Neural cell (in vitro differentiated cells): ENCODE data around the gene RGS19. TPM values are rescaled to one million over a fixed set of nuclear protein-coding genes. Genes with fewer than 3 reads are reported as not detected.

ENCODE experiments used
- H2AFZ ChIP-seq: fragments of 200-600, 300-800 bp; sonication (generic), shearing (Covaris generic); 2 replicates; pipeline ENCODE4 v1.6.0; 2014; ENCODE audit warnings: low read depth, mild to moderate bottlenecking, antibody characterized with exemption, low read length, moderate library complexity
- H3F3A ChIP-seq: fragments of 200-600 bp; shearing (Covaris generic); 2 replicates; pipeline ENCODE4 v1.6.1; 2016; ENCODE audit warnings: mild to moderate bottlenecking, moderate library complexity, mixed read lengths, antibody characterized with exemption, low read length; ENCODE audit not compliant: insufficient read depth, poor library complexity, severe bottlenecking
- H3K27ac ChIP-seq: fragments of 200-600, 300-800 bp; sonication (generic), shearing (Covaris generic); 2 replicates; pipeline ENCODE4 v1.5.1; 2014; ENCODE audit warnings: mild to moderate bottlenecking, low read length, moderate library complexity
- H3K27me3 ChIP-seq: fragments of 300-800, 200-600 bp; sonication (generic), shearing (Covaris generic); 2 replicates; pipeline ENCODE4 v1.6.0; 2014; ENCODE audit warnings: mild to moderate bottlenecking, low read depth, low read length, moderate library complexity; ENCODE audit not compliant: insufficient read depth
- H3K36me3 ChIP-seq: fragments of 300-800, 200-600 bp; sonication (generic), shearing (Covaris generic); 2 replicates; pipeline ENCODE4 v1.5.1; 2014; ENCODE audit warnings: mild to moderate bottlenecking, antibody characterized with exemption, low read length, moderate library complexity; ENCODE audit not compliant: insufficient read depth
- H3K4me2 ChIP-seq: fragments of 300-800, 200-600 bp; sonication (generic), shearing (Covaris generic); 2 replicates; pipeline ENCODE4 v1.6.0; 2014; ENCODE audit warnings: mild to moderate bottlenecking, low read length
- H3K4me3 ChIP-seq: fragments of 300-800, 200-600 bp; sonication (generic), shearing (Covaris generic); 2 replicates; pipeline ENCODE4 v1.5.1; 2014; ENCODE audit warnings: mild to moderate bottlenecking, low read length, moderate library complexity
- H3K79me2 ChIP-seq: fragments of 200-600 bp; shearing (Covaris generic); replicated peaks from 2 replicates; pipeline ENCODE4 v1.6.0; 2014; ENCODE audit warnings: mild to moderate bottlenecking, low read length, moderate library complexity; ENCODE audit not compliant: insufficient read depth
- H3K9ac ChIP-seq: fragments of 300-800, 200-600 bp; sonication (generic), shearing (Covaris generic); 2 replicates; pipeline ENCODE4 v1.6.1; 2016; ENCODE audit warnings: mild to moderate bottlenecking, low read length, mixed read lengths
- H3K9me2 ChIP-seq: fragments of 200-600 bp; shearing (Covaris generic); 2 replicates; pipeline ENCODE4 v1.6.1; 2016; ENCODE audit warnings: mild to moderate bottlenecking, low read length, mixed read lengths; ENCODE audit not compliant: insufficient read depth
- H3K9me3 ChIP-seq: fragments of 200-600, 300-800 bp; sonication (generic), shearing (Covaris generic); 2 replicates; pipeline ENCODE4 v1.6.1; 2016; ENCODE audit warnings: mild to moderate bottlenecking, mixed run types, low read length, moderate library complexity, mixed read lengths
- H4K20me1 ChIP-seq: fragments of 200-600 bp; shearing (Covaris generic); 2 replicates; pipeline ENCODE4 v1.6.1; 2016; ENCODE audit warnings: mild to moderate bottlenecking, mixed run types; ENCODE audit not compliant: insufficient read depth
- EP300 ChIP-seq: fragments of 450-650 bp; conservative IDR thresholded peaks from 2 replicates; pipeline ENCODE4 v1.6.1; 2014; ENCODE audit warnings: antibody characterized with exemption, mild to moderate bottlenecking, moderate library complexity; ENCODE audit not compliant: poor library complexity, severe bottlenecking
- EZH2 ChIP-seq: fragments of 200-600, 300-800 bp; shearing (Covaris generic), sonication (generic); IDR thresholded peaks from 2 replicates; pipeline ENCODE4 v1.6.1; 2014; ENCODE audit warnings: antibody characterized with exemption, low read length, borderline replicate concordance, mild to moderate bottlenecking; ENCODE audit not compliant: insufficient read depth, poor library complexity, severe bottlenecking
- MXI1 ChIP-seq: fragments of 450-650 bp; conservative IDR thresholded peaks from 2 replicates; pipeline ENCODE4 v1.6.1; 2014; ENCODE audit warnings: antibody characterized with exemption, mild to moderate bottlenecking; ENCODE audit not compliant: poor library complexity, severe bottlenecking
- POLR2AphosphoS5 ChIP-seq: IDR thresholded peaks from 2 replicates; pipeline ENCODE4 v1.6.1; 2012
- RAD21 ChIP-seq: fragments of 450-650 bp; conservative IDR thresholded peaks from 2 replicates; pipeline ENCODE4 v1.6.1; 2014; ENCODE audit warnings: antibody characterized with exemption, mild to moderate bottlenecking, moderate library complexity
- SMC3 ChIP-seq: fragments of 450-650 bp; conservative IDR thresholded peaks from 2 replicates; pipeline ENCODE4 v1.6.1; 2014; ENCODE audit warnings: antibody characterized with exemption, mild to moderate bottlenecking, moderate library complexity; ENCODE audit not compliant: poor library complexity
- TAF1 ChIP-seq: IDR thresholded peaks from 2 replicates; pipeline ENCODE4 v1.6.1; 2012; ENCODE audit warnings: low read depth
- polyA plus RNA-seq: library from polyadenylated mRNA; depleted of rRNA; stranded (reverse); fragments of >200 nt; gene quantifications from 2 replicates; pipeline ENCODE4 v1.2.3, GENCODE V29; 2014
- TF ChIP-seq, protein P1 (sequence below): fragments of 450-650 bp; IDR thresholded peaks from 2 replicates; pipeline ENCODE4 v1.5.1; 2014; ENCODE audit warnings: antibody characterized with exemption, mild to moderate bottlenecking, moderate library complexity; ENCODE audit not compliant: poor library complexity, severe bottlenecking
- TF ChIP-seq, protein P2 (sequence below): IDR thresholded peaks from 2 replicates; pipeline ENCODE4 v1.6.1; 2012; ENCODE audit warnings: borderline replicate concordance

Gene RGS19
- polyA plus RNA-seq, 1 donor from 2014 or later: 3.4 TPM

- peak overlapping the region; percentile 83 for H3K9ac ChIP-seq
- peak overlapping the region; percentile 78 for H3K4me3 ChIP-seq
- peaks cover 7% of the 10 kb centered on the region for H3K79me2 ChIP-seq
- H3K27me3 ChIP-seq: no peaks in the 10 kb centered on the region
- H3K36me3 ChIP-seq: no peaks in the 10 kb centered on the region
- H3K9me3 ChIP-seq: no peaks in the 10 kb centered on the region
- H3K27ac ChIP-seq: peak overlapping the region; percentile 41
- H3F3A ChIP-seq: no peaks in the 10 kb centered on the region
- H3K4me2 ChIP-seq: peak overlapping the region; percentile 74
- H4K20me1 ChIP-seq: no peaks in the 10 kb centered on the region
- H2AFZ ChIP-seq: peak overlapping the region; percentile 51
- H3K9me2 ChIP-seq: no peaks in the 10 kb centered on the region
- TF ChIP-seq POLR2AphosphoS5 (no peak), TAF1 (no peak), SMC3 (no peak), MXI1 (no peak), EZH2 (no peak), RAD21 (no peak)
These were observed 15.8 kb downstream of the RGS19 start for GRCh38 chr20:64063389-64064144.

GRCh38 chr20:64062596-64063388, 16.5 kb downstream of the RGS19 start, which contains the start of gene TCEA2:
Gene TCEA2 (plus strand): TSS chr20:64063198. CDS start chr20:64063313, 115 bp downstream.
- H3K9ac ChIP-seq: peak within 1 kb of the TSS; percentile 83
- no peaks in the 10 kb centered on the region for H3F3A ChIP-seq
- no peaks in the 10 kb centered on the region for H3K9me3 ChIP-seq
- H3K4me2 ChIP-seq: peak within 1 kb of the TSS; percentile 74
- no peaks in the 10 kb centered on the region for H3K27me3 ChIP-seq
- peak within 1 kb of the TSS; percentile 78 for H3K4me3 ChIP-seq
- H3K9me2 ChIP-seq: no peaks in the 10 kb centered on the region
- no peaks in the 10 kb centered on the region for H3K36me3 ChIP-seq
- TF ChIP-seq, protein P1, sequence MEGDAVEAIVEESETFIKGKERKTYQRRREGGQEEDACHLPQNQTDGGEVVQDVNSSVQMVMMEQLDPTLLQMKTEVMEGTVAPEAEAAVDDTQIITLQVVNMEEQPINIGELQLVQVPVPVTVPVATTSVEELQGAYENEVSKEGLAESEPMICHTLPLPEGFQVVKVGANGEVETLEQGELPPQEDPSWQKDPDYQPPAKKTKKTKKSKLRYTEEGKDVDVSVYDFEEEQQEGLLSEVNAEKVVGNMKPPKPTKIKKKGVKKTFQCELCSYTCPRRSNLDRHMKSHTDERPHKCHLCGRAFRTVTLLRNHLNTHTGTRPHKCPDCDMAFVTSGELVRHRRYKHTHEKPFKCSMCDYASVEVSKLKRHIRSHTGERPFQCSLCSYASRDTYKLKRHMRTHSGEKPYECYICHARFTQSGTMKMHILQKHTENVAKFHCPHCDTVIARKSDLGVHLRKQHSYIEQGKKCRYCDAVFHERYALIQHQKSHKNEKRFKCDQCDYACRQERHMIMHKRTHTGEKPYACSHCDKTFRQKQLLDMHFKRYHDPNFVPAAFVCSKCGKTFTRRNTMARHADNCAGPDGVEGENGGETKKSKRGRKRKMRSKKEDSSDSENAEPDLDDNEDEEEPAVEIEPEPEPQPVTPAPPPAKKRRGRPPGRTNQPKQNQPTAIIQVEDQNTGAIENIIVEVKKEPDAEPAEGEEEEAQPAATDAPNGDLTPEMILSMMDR: peak; percentile 30
- TF ChIP-seq EP300 (peak; percentile 50), EZH2 (no peak), POLR2AphosphoS5 (peak; percentile 61), SMC3 (no peak), MXI1 (peak; percentile 82), RAD21 (peak; percentile 12)
- TF ChIP-seq, protein P2, sequence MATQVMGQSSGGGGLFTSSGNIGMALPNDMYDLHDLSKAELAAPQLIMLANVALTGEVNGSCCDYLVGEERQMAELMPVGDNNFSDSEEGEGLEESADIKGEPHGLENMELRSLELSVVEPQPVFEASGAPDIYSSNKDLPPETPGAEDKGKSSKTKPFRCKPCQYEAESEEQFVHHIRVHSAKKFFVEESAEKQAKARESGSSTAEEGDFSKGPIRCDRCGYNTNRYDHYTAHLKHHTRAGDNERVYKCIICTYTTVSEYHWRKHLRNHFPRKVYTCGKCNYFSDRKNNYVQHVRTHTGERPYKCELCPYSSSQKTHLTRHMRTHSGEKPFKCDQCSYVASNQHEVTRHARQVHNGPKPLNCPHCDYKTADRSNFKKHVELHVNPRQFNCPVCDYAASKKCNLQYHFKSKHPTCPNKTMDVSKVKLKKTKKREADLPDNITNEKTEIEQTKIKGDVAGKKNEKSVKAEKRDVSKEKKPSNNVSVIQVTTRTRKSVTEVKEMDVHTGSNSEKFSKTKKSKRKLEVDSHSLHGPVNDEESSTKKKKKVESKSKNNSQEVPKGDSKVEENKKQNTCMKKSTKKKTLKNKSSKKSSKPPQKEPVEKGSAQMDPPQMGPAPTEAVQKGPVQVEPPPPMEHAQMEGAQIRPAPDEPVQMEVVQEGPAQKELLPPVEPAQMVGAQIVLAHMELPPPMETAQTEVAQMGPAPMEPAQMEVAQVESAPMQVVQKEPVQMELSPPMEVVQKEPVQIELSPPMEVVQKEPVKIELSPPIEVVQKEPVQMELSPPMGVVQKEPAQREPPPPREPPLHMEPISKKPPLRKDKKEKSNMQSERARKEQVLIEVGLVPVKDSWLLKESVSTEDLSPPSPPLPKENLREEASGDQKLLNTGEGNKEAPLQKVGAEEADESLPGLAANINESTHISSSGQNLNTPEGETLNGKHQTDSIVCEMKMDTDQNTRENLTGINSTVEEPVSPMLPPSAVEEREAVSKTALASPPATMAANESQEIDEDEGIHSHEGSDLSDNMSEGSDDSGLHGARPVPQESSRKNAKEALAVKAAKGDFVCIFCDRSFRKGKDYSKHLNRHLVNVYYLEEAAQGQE: no peak
- peak within 1 kb of the TSS; percentile 52 for H3K27ac ChIP-seq
- peaks cover 7% of the 10 kb centered on the region for H3K79me2 ChIP-seq
- H4K20me1 ChIP-seq: no peaks in the 10 kb centered on the region
- H2AFZ ChIP-seq: peak within 1 kb of the TSS; percentile 91
